PC-3 (cell line): ENCODE data around the gene AFF1.

ENCODE experiments used
- EZH2 ChIP-seq: fragments of 300-600 bp; sonication (generic); IDR thresholded peaks from one replicate; pipeline ENCODE4 v1.6.1; 2017; ENCODE audit warnings: antibody characterized with exemption, mild to moderate bottlenecking, low read length; ENCODE audit not compliant: unreplicated experiment
- EZH2phosphoT487 ChIP-seq: fragments of 300-600 bp; sonication (generic); IDR thresholded peaks from 2 replicates; pipeline ENCODE4 v1.6.1; 2018; ENCODE audit warnings: mild to moderate bottlenecking, antibody characterized with exemption, low read length, borderline replicate concordance
- TF ChIP-seq, protein P1 (sequence below): fragments of 300-600 bp; sonication (generic); conservative IDR thresholded peaks from 2 replicates; pipeline ENCODE4 v1.5.1; 2017; ENCODE audit warnings: antibody characterized with exemption, low read depth, mild to moderate bottlenecking, low read length

DNA sequence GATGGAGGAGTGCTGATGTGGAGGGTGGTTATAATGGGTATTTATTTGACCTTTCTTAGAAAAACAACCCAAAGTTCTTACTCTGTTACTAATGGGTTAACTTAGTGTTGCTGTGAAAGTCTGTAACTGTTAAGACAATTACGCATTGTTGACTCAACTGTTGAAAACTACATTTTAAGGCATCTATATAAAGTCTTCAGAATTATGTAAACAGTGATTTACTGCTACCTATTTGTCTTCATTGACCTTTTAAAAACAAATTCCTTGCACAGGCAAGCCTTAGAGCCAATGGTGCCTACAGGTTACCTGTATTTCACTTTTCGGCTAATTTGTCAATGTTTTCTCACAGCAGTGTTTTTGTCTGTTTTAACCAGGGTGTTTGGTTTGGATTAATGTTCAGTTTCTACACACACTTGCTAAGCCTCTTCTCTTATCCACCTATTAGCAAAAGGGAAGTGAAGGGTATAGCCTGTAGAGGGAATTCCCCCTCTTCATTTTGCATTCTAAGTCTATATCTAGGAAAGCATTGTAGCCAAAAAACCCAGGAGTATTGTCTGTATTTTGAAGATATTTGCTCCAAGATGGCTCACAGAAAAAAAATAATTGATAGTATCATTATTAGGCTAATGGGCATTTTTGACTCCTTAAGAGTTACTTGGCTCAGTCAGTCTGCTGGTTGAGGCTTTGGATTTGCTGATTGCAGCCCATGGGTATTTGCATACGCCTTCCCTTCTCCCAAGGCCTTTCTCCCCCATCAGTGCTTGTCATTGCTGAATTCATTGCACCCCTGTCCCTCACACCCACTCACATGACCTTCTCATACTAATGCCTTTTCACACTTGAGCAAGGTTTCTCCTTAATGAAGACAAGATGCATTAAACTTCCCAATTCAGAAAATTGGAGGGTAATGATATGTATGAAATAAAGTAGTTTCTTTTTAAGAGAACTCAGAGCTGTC is 30.5 kb downstream of the AFF1 start:
- no peak for TF ChIP-seq EZH2phosphoT487
- TF ChIP-seq, protein P1, sequence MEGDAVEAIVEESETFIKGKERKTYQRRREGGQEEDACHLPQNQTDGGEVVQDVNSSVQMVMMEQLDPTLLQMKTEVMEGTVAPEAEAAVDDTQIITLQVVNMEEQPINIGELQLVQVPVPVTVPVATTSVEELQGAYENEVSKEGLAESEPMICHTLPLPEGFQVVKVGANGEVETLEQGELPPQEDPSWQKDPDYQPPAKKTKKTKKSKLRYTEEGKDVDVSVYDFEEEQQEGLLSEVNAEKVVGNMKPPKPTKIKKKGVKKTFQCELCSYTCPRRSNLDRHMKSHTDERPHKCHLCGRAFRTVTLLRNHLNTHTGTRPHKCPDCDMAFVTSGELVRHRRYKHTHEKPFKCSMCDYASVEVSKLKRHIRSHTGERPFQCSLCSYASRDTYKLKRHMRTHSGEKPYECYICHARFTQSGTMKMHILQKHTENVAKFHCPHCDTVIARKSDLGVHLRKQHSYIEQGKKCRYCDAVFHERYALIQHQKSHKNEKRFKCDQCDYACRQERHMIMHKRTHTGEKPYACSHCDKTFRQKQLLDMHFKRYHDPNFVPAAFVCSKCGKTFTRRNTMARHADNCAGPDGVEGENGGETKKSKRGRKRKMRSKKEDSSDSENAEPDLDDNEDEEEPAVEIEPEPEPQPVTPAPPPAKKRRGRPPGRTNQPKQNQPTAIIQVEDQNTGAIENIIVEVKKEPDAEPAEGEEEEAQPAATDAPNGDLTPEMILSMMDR, result no peak
- TF ChIP-seq EZH2, result no peak
